ENCODE data around the gene ZNF326. TPM values are rescaled to one million over a fixed set of nuclear protein-coding genes. Genes with fewer than 3 reads are reported as not detected.
A peak's percentile ranks its signal among the peaks of the same experiment; 100 is the strongest.
"Not testable (repeated sequence)": the region's sequence is repeated elsewhere in the genome, so short reads cannot be mapped to it uniquely, and the experiment has no call there.

ZNF326 gene
- total and polyA plus RNA-seq, 12 donors = 4.1 to 28.3 (median 15.2) TPM

- intact Hi-C loops (cut with DNase I) = no loop called here
- no peak for TF ChIP-seq POLR2A (IDR thresholded peaks at IDR 0.05)
- 35 to 44% (median 36%) methylated on average over 9 of the region's 9 CpGs for WGBS, 4 donors
- Histone ChIP-seq H3K36me3 (replicated peaks in 1 of 2) (no peaks in the 10 kb centered on the region), H3K27me3 (no peaks in the 10 kb centered on the region), H3K4me3 (peak overlapping the region in 2 of 4 donors; percentile 87 to 97), H3K4me1 (replicated peaks in 1 of 2) (peaks cover 24 to 35% of the 10 kb centered on the region in 2 donors), H3K9me3 (replicated peaks in 1 of 3) (no peaks in the 10 kb centered on the region), H3K27ac (peak overlapping the region in 2 of 5 donors; percentile 98 to 99)
- DNase-seq = no peak
Measured at GRCh38 chr1:89996450-89997110, 1.7 kb downstream of the ZNF326 start.

- intact Hi-C loops (cut with DNase I); H3K9me3 ChIP-seq (replicated peaks in 1 of 3); DNase-seq; H3K36me3 ChIP-seq (replicated peaks in 1 of 2); H3K27me3 ChIP-seq; H3K27ac ChIP-seq: not testable (repeated sequence)
- WGBS, 4 donors = 90 to 92% (median 91%) methylated on average over 4 of the region's 4 CpGs
- peaks cover 24 to 40% of the 10 kb centered on the region in 2 donors for H3K4me1 ChIP-seq (replicated peaks in 1 of 2)
- peak overlapping the region in 1 of 4 donors; percentile 87 for H3K4me3 ChIP-seq
Measured at GRCh38 chr1:89997152-89997551, 2.2 kb downstream of the ZNF326 start.

GRCh38 chr1:89998306-89998705, 3.4 kb downstream of the ZNF326 start:
- no peak overlapping the region for H3K4me3 ChIP-seq
- no peaks in the 10 kb centered on the region for H3K27me3 ChIP-seq
- intact Hi-C loops (cut with DNase I) = no loop called here
- peaks cover 24 to 49% of the 10 kb centered on the region in 2 donors for H3K4me1 ChIP-seq (replicated peaks in 1 of 2)
- H3K9me3 ChIP-seq (replicated peaks in 1 of 3) = no peaks in the 10 kb centered on the region
- peak overlapping the region in 1 of 5 donors; percentile 21 for H3K27ac ChIP-seq
- TF ChIP-seq, protein P1, sequence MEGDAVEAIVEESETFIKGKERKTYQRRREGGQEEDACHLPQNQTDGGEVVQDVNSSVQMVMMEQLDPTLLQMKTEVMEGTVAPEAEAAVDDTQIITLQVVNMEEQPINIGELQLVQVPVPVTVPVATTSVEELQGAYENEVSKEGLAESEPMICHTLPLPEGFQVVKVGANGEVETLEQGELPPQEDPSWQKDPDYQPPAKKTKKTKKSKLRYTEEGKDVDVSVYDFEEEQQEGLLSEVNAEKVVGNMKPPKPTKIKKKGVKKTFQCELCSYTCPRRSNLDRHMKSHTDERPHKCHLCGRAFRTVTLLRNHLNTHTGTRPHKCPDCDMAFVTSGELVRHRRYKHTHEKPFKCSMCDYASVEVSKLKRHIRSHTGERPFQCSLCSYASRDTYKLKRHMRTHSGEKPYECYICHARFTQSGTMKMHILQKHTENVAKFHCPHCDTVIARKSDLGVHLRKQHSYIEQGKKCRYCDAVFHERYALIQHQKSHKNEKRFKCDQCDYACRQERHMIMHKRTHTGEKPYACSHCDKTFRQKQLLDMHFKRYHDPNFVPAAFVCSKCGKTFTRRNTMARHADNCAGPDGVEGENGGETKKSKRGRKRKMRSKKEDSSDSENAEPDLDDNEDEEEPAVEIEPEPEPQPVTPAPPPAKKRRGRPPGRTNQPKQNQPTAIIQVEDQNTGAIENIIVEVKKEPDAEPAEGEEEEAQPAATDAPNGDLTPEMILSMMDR (IDR thresholded peaks at IDR 0.05) = no peak
- TF ChIP-seq POLR2A (IDR thresholded peaks at IDR 0.05) = no peak
- H3K36me3 ChIP-seq (replicated peaks in 1 of 2) = no peaks in the 10 kb centered on the region
- DNase-seq = no peak

GRCh38 chr1:89999208-89999607, 4.3 kb downstream of the ZNF326 start:
- intact Hi-C loops (cut with DNase I) = no loop called here
- Histone ChIP-seq H3K36me3 (replicated peaks in 1 of 2) (no peaks in the 10 kb centered on the region), H3K9me3 (replicated peaks in 1 of 3) (no peaks in the 10 kb centered on the region), H3K4me1 (replicated peaks in 1 of 2) (peaks cover 24 to 58% of the 10 kb centered on the region in 2 donors), H3K27me3 (no peaks in the 10 kb centered on the region), H3K4me3 (no peak overlapping the region), H3K27ac (no peak overlapping the region)
- no peak for DNase-seq
- TF ChIP-seq, protein P1 (IDR thresholded peaks at IDR 0.05) = no peak
- no peak for TF ChIP-seq POLR2A (IDR thresholded peaks at IDR 0.05)

DNA sequence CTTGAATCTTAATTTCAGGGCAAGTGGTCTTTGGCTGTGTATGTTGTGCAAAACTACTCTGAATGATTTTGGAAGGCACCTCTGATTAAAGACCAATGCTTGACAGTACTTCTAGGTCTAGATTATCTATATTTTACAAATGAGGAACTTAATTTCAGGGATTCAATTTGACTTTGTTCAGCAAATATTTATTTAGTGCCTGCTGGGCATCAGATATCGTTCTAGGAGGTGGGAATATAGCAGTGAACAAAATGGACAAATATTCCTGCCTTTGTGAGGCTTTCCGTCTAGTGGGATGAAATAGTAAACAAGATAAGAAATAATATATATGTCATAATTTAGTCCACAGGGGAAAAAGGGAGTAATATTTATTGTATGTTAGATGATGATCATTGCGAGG, 4.7 kb downstream of the ZNF326 start:
- TF ChIP-seq, protein P1 (IDR thresholded peaks at IDR 0.05) = no peak
- TF ChIP-seq POLR2A (IDR thresholded peaks at IDR 0.05) = no peak
- Histone ChIP-seq H3K27ac (no peak overlapping the region), H3K4me3 (no peak overlapping the region), H3K4me1 (replicated peaks in 1 of 2) (peaks cover 24 to 62% of the 10 kb centered on the region in 2 donors), H3K27me3 (no peaks in the 10 kb centered on the region), H3K9me3 (replicated peaks in 1 of 3) (no peaks in the 10 kb centered on the region), H3K36me3 (replicated peaks in 1 of 2) (no peaks in the 10 kb centered on the region)
- 81 to 95% (median 92%) methylated on average over 3 of the region's 3 CpGs for WGBS, 4 donors
- intact Hi-C loops (cut with DNase I) = no loop called here
- no peak for DNase-seq

All from adrenal gland (tissue), 12 donors.